ENCODE data around the gene DEAF1. TPM values are rescaled to one million over a fixed set of nuclear protein-coding genes. Genes with fewer than 3 reads are reported as not detected.

DEAF1 gene
- total and polyA plus RNA-seq, 10 of the 15 experiments (the other 5 are each of a cell fraction or from before 2014, with no cell fraction given), result 0.68 to 51.3 (median 25.9) TPM

DNA sequence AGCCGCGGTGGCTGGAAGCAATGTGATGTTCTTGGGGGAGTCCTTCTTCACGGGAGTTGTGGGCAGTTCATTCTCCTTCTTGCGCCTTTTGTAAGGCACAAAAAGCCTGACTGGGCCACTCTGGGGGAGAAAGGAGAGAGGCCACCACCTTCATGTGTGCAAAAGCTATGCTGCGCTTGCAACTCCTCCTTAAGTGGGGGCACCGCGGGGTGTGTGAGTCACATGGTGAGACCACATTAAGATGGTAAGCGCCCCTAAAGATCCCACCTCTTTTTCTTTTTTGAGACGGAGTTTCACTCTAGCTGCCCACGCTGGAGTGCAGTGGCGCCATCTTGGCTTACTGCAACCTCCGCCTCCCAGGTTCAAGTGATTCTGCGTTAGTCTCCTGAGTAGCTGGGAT, 14.1 kb downstream of the DEAF1 start (continued):
- TF ChIP-seq MYC (IDR thresholded peaks at IDR 0.05; ENCODE audit: insufficient read depth, insufficient read length, insufficient replicate concordance, low read length, severe bottlenecking), result no peak

DNA sequence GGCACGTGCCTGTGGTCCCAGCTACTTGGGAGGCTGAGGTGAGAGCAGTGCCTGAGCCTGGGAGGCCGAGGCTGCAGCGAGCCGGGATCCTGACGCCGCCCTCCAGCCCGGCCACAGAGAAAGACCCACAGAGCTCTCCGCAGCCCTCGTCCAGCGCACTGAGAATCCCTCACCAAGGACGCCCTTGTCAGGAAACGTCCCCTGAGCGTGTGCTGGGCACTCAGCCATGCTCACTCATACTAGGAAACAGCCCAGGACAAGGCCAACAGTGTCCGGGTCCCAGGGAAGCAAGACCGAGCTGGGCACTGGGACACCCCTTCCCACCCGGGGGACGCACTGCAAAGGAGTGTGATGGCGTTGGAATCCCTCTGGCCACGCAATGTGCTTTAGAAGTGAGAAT, 14.5 kb downstream of the DEAF1 start:
- no peak for ATAC-seq
- POLR2A ChIA-PET, result no interaction called here

More for the DNA sequence above, 14.5 kb downstream of the DEAF1 start:
- no peak overlapping the region for H3K4me3 ChIP-seq
- H3K4me1 ChIP-seq (ENCODE audit: control insufficient read depth, insufficient read depth, low read length), result no peaks in the 10 kb centered on the region
- H2AFZ ChIP-seq (ENCODE audit: control insufficient read depth, low read depth, low read length), result no peak overlapping the region
- no peaks in the 10 kb centered on the region for H3K9me3 ChIP-seq (replicated peaks; ENCODE audit: control insufficient read depth, insufficient read depth, low read length)
- CTCF ChIA-PET, result interaction anchor here (1.2 kb wide), 1 partner anchor 13 kb away, joined by 3 read pairs; no protein-coding TSS in a partner anchor
- DNase-seq (ENCODE audit: low read depth, low spot score) (no peak), FAIRE-seq (no peak)
- peaks cover 5 to 14% of the 10 kb centered on the region in 2 experiments; a peak in 3 of 4 replicates for H3K36me3 ChIP-seq (ENCODE audit: control insufficient read depth in 2 of 2, insufficient read depth in 2 of 2, low read length in 1 of 2)
- H4K20me1 ChIP-seq (ENCODE audit: control insufficient read depth, insufficient read depth), result no peaks in the 10 kb centered on the region
- TF ChIP-seq, protein P1, sequence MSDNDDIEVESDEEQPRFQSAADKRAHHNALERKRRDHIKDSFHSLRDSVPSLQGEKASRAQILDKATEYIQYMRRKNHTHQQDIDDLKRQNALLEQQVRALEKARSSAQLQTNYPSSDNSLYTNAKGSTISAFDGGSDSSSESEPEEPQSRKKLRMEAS (IDR thresholded peaks at IDR 0.05; ENCODE audit: low read depth, low read length), result no peak
- no peak for TF ChIP-seq ETV6 (conservative IDR thresholded peaks at IDR 0.05 in 1 of 2, IDR thresholded peaks at IDR 0.05 in 1 of 2; ENCODE audit: borderline replicate concordance in 1 of 2, low read depth in 1 of 2)
- no peak for TF ChIP-seq IKZF1 (conservative IDR thresholded peaks at IDR 0.05)
- TF ChIP-seq BACH1 (IDR thresholded peaks at IDR 0.05; ENCODE audit: borderline replicate concordance), result no peak
- TF ChIP-seq, protein P2, sequence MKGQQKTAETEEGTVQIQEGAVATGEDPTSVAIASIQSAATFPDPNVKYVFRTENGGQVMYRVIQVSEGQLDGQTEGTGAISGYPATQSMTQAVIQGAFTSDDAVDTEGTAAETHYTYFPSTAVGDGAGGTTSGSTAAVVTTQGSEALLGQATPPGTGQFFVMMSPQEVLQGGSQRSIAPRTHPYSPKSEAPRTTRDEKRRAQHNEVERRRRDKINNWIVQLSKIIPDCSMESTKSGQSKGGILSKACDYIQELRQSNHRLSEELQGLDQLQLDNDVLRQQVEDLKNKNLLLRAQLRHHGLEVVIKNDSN (IDR thresholded peaks at IDR 0.05; ENCODE audit: borderline replicate concordance, extremely low read length, insufficient read depth, low read depth, low read length), result no peak
- no peak for TF ChIP-seq KDM1A (IDR thresholded peaks at IDR 0.05; ENCODE audit: borderline replicate concordance)
- TF ChIP-seq PAX5 (IDR thresholded peaks at IDR 0.05; ENCODE audit: borderline replicate concordance, low read depth, low read length), result no peak
- no peak for TF ChIP-seq POLR2AphosphoS2 (IDR thresholded peaks at IDR 0.05; ENCODE audit: low read depth, low read length)
- no peak for TF ChIP-seq TAF1 (IDR thresholded peaks at IDR 0.05; ENCODE audit: borderline replicate concordance, low read depth, low read length)
- no peak for TF ChIP-seq SREBF1 (IDR thresholded peaks at IDR 0.05; ENCODE audit: low read length)
- TF ChIP-seq, protein P3, sequence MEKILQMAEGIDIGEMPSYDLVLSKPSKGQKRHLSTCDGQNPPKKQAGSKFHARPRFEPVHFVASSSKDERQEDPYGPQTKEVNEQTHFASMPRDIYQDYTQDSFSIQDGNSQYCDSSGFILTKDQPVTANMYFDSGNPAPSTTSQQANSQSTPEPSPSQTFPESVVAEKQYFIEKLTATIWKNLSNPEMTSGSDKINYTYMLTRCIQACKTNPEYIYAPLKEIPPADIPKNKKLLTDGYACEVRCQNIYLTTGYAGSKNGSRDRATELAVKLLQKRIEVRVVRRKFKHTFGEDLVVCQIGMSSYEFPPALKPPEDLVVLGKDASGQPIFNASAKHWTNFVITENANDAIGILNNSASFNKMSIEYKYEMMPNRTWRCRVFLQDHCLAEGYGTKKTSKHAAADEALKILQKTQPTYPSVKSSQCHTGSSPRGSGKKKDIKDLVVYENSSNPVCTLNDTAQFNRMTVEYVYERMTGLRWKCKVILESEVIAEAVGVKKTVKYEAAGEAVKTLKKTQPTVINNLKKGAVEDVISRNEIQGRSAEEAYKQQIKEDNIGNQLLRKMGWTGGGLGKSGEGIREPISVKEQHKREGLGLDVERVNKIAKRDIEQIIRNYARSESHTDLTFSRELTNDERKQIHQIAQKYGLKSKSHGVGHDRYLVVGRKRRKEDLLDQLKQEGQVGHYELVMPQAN (conservative IDR thresholded peaks at IDR 0.05), result no peak
- TF ChIP-seq POU2F2 (IDR thresholded peaks at IDR 0.05; ENCODE audit: borderline replicate concordance, low read depth, low read length), result no peak
- no peak for TF ChIP-seq CREB1 (IDR thresholded peaks at IDR 0.05; ENCODE audit: low read depth)
- no peak for TF ChIP-seq ZNF622 (IDR thresholded peaks at IDR 0.05)
- TF ChIP-seq FOXK2 (IDR thresholded peaks at IDR 0.05), result no peak
- TF ChIP-seq HCFC1 (IDR thresholded peaks at IDR 0.05; ENCODE audit: low read length), result no peak
- no peak for TF ChIP-seq ZNF384 (IDR thresholded peaks at IDR 0.05; ENCODE audit: borderline replicate concordance, low read depth, low read length)
- TF ChIP-seq NRF1 (conservative IDR thresholded peaks at IDR 0.05; ENCODE audit: low read depth, low read length), result no peak
- H3K79me2 ChIP-seq (ENCODE audit: control insufficient read depth, insufficient read depth, low read length), result no peaks in the 10 kb centered on the region
- no peak overlapping the region for H3K27ac ChIP-seq (ENCODE audit: control insufficient read depth, insufficient read depth)
- SMC1A ChIA-PET (ENCODE audit: uncharacterized antibody, unreplicated experiment), result no interaction called here
- WGBS (ENCODE audit: insufficient coverage, insufficient replicate concordance, low lambda C conversion rate, missing lambda C conversion rate), result 97% methylated on average over 19 of the region's 19 CpGs
- H3K27me3 ChIP-seq (replicated peaks in 1 of 2; ENCODE audit: control insufficient read depth in 2 of 2, insufficient read depth in 2 of 2, low read length in 1 of 2), result no peaks in the 10 kb centered on the region
- RAD21 ChIA-PET (ENCODE audit: unreplicated experiment), result interaction anchor here (0.8 kb wide), 1 partner anchor 15 kb away, joined by 3 read pairs; the partner anchor contains the start of gene TMEM80
- no peak overlapping the region for H3K4me2 ChIP-seq (ENCODE audit: control insufficient read depth, insufficient read depth)
- in situ Hi-C loops (cut with MboI) (no loop called here), intact Hi-C loops (cut with micrococcal nuclease; ENCODE audit: unreplicated experiment) (no loop called here)
- no peak overlapping the region for H3K9ac ChIP-seq (ENCODE audit: control insufficient read depth, insufficient read depth, low read length)
- BruUV-seq (replicated peaks), result no TSS peak

Measured in GM12878 (cell line).